Upper lobe of left lung (tissue), 6 donors: ENCODE measurements around the gene SUSD5. TPM values are rescaled to one million over a fixed set of nuclear protein-coding genes. Genes with fewer than 3 reads are reported as not detected.
A peak's percentile ranks its signal among the peaks of the same experiment; 100 is the strongest.
"Not testable (repeated sequence)": the region's sequence is repeated elsewhere in the genome, so short reads cannot be mapped to it uniquely, and the experiment has no call there.

ENCODE experiments used
- ATAC-seq, 2 donors: fragments of 200-7000 bp; cut with Tn5 transposase; one replicate each; pipeline ENCODE4 v1.9.1; 2022; ENCODE audit warnings: mild to moderate bottlenecking in 2 of 2, moderate library complexity in 2 of 2; ENCODE audit not compliant: low FRiP score in 2 of 2
- DNase-seq, 2 donors: peaks; one replicate each; pipeline ENCODE4 v3.0.0-alpha.2; 2019 to 2020
- H3K27ac ChIP-seq, 4 donors: fragments of 200-600 bp; sonication (generic); one replicate each; pipeline ENCODE4 v1.5.1; 2016 to 2019
- H3K27me3 ChIP-seq, 4 donors: fragments of 200-600 bp; sonication (generic); one replicate each; pipeline ENCODE4 v1.5.1; 2017 to 2019
- H3K36me3 ChIP-seq, 4 donors: fragments of 200-600 bp; sonication (generic); one replicate each; pipeline ENCODE4 v1.5.1; 2016 to 2019
- H3K4me1 ChIP-seq, 4 donors: fragments of 200-600 bp; sonication (generic); one replicate each; pipeline ENCODE4 v1.5.1; 2018 to 2019
- H3K4me3 ChIP-seq, 4 donors: fragments of 200-600 bp; sonication (generic); one replicate each; pipeline ENCODE4 v1.5.1; 2017 to 2019; ENCODE audit warnings: mild to moderate bottlenecking in 2 of 4, moderate library complexity in 1 of 4
- H3K9me3 ChIP-seq, 4 donors: fragments of 200-600 bp; sonication (generic); one replicate each; pipeline ENCODE4 v1.5.1; 2018 to 2019
- EP300 ChIP-seq, 4 donors: sonication (generic); formaldehyde crosslinking; IDR thresholded peaks; one replicate each; pipeline ENCODE4 v1.5.1; 2017; ENCODE audit warnings: antibody characterized with exemption in 4 of 4, control low read depth in 2 of 4
- POLR2A ChIP-seq, 4 donors: fragments of 450-650 bp; IDR thresholded peaks; one replicate each; pipeline ENCODE4 v1.5.1; 2016 to 2017; ENCODE audit warnings: antibody characterized with exemption in 4 of 4, mild to moderate bottlenecking in 2 of 4
- POLR2AphosphoS5 ChIP-seq, 2 donors: sonication (generic); formaldehyde crosslinking; IDR thresholded peaks; one replicate each; pipeline ENCODE4 v1.5.1; 2017; ENCODE audit warnings: antibody characterized with exemption in 2 of 2
- WGBS, 2 donors: methylation state at CpG; one replicate each; pipeline ENCODE4 v1.1.5; 2017 to 2018; 5-methylcytosine and 5-hydroxymethylcytosine counted together
- total RNA-seq, 6 donors: library from RNA; depleted of rRNA in 4 of 6; stranded (reverse); fragments of >200 nt in 4 of 6; gene quantifications; one replicate each; pipeline versions ENCODE4 v1.1.0 to v1.2.1, GENCODE V29; 2016 to 2021
- TF ChIP-seq, protein P1 (sequence below), 6 experiments: fragments of 450-650 bp in 4 of 6; fragments of 200-600 bp in 2 of 6; sonication (generic) in 2 of 6; IDR thresholded peaks; one replicate each; pipeline ENCODE4 v1.5.1; 2016 to 2019; ENCODE audit warnings: antibody characterized with exemption in 6 of 6
- donor health status: DM: no; HTN: no; CAD: no; lungs with moderate emphysema.
- donor health status: DM: no; HTN: yes; CAD: no; lungs with severe emphysema.

Gene SUSD5
- total RNA-seq, 6 donors from 2014 or later, result 0.20 to 1.1 (median 0.96) TPM; not detected in 2

DNA sequence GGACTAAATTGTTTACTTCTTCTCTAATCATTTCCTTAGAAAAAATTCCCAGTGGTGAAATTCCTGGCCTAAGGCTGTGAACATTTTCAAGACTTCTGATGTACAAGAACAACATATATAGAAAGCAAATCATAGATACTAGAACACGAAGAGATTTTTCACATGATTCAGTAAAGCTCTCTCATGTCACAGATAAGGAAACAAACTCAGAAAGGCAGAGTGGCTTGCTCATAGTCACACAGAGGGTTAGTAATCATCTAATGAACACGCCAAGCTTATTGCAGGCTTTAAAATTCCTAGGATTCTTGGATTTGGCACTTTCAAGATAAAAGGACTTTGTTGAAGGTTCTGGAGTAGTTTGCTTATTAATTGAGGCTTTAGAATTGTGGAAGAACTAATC is 78.6 kb downstream of the SUSD5 start:
- Histone ChIP-seq H3K4me3 (no peak overlapping the region), H3K4me1 (no peaks in the 10 kb centered on the region), H3K36me3 (peaks cover 7 to 58% (median 25%) of the 10 kb centered on the region in 4 donors), H3K27ac (no peak overlapping the region), H3K27me3 (no peaks in the 10 kb centered on the region), H3K9me3 (no peaks in the 10 kb centered on the region)
- no peak for ATAC-seq
- TF ChIP-seq POLR2AphosphoS5 (IDR thresholded peaks at IDR 0.05) (no peak), POLR2A (IDR thresholded peaks at IDR 0.05) (no peak), EP300 (IDR thresholded peaks at IDR 0.05) (no peak)
- TF ChIP-seq, protein P1, sequence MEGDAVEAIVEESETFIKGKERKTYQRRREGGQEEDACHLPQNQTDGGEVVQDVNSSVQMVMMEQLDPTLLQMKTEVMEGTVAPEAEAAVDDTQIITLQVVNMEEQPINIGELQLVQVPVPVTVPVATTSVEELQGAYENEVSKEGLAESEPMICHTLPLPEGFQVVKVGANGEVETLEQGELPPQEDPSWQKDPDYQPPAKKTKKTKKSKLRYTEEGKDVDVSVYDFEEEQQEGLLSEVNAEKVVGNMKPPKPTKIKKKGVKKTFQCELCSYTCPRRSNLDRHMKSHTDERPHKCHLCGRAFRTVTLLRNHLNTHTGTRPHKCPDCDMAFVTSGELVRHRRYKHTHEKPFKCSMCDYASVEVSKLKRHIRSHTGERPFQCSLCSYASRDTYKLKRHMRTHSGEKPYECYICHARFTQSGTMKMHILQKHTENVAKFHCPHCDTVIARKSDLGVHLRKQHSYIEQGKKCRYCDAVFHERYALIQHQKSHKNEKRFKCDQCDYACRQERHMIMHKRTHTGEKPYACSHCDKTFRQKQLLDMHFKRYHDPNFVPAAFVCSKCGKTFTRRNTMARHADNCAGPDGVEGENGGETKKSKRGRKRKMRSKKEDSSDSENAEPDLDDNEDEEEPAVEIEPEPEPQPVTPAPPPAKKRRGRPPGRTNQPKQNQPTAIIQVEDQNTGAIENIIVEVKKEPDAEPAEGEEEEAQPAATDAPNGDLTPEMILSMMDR (IDR thresholded peaks at IDR 0.05), result no peak
- 61 to 68% methylated on average over 2 of the region's 2 CpGs for WGBS, 2 donors
- no peak for DNase-seq

DNA sequence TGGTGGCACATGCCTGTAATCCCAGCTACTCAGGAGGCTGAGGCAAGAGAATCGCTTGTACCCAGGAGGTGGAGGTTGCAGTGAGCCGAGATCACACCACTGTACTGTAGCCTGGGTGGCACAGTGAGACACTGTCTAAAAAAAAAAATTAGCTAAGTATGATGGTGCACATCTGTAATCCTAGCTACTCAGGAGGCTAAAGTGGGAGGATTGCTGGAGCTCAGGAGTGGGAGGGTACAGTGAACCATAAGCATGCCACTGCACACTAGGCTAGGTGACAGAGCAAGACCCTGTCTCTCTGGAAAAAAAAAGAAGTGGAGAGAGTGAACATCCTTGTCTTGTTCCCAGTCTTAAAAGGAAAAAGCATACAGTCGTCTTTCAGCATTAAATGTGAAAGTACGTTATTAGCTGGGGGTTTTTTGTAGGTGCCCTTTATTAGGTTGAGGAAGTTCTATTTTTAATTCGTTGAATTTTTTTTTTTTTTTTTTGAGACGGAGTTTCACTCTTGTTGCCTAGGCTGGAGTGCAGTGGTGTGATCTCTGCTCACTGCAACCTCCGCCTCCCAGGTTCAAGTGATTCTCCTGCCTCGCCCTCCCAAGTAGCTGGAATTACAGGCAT is 79.5 kb downstream of the SUSD5 start:
- peaks cover 12 to 64% (median 32%) of the 10 kb centered on the region in 4 donors for H3K36me3 ChIP-seq
- H3K27ac ChIP-seq, H3K4me3 ChIP-seq, ATAC-seq, H3K4me1 ChIP-seq, H3K27me3 ChIP-seq, H3K9me3 ChIP-seq, DNase-seq: not testable (repeated sequence)
- 85 to 88% methylated on average over 8 of the region's 8 CpGs for WGBS, 2 donors

DNA sequence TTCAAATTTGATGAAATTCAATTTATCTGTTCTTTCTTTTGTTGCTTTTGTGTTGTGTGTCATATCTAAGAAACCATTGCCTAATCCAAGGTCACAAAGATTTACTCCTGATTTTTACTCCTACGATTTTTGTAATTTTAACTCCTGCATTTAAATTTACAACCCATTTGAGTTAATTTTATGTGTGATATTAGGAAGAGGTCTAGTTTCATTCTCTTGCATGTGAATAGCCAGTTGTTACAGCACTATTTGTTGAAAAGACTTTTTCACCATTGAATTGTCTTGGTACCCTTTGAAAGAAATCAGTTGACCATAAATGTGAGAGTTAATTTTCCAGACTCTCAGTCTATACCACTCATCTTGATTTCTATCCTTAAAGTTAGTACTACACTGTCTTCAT is 80.9 kb downstream of the SUSD5 start:
- 93 to 94% methylated on average over 1 of the region's 1 CpG for WGBS, 2 donors
- no peak overlapping the region for H3K27ac ChIP-seq
- no peaks in the 10 kb centered on the region for H3K9me3 ChIP-seq
- no peak for TF ChIP-seq EP300 (IDR thresholded peaks at IDR 0.05)
- TF ChIP-seq POLR2AphosphoS5 (IDR thresholded peaks at IDR 0.05), result no peak
- no peak for TF ChIP-seq POLR2A (IDR thresholded peaks at IDR 0.05)
- TF ChIP-seq, protein P1 (IDR thresholded peaks at IDR 0.05), result no peak
- peaks cover 12 to 70% (median 39%) of the 10 kb centered on the region in 4 donors for H3K36me3 ChIP-seq
- no peaks in the 10 kb centered on the region for H3K27me3 ChIP-seq
- DNase-seq (no peak), ATAC-seq (no peak)
- H3K4me1 ChIP-seq, result no peaks in the 10 kb centered on the region
- H3K4me3 ChIP-seq, result no peak overlapping the region

DNA sequence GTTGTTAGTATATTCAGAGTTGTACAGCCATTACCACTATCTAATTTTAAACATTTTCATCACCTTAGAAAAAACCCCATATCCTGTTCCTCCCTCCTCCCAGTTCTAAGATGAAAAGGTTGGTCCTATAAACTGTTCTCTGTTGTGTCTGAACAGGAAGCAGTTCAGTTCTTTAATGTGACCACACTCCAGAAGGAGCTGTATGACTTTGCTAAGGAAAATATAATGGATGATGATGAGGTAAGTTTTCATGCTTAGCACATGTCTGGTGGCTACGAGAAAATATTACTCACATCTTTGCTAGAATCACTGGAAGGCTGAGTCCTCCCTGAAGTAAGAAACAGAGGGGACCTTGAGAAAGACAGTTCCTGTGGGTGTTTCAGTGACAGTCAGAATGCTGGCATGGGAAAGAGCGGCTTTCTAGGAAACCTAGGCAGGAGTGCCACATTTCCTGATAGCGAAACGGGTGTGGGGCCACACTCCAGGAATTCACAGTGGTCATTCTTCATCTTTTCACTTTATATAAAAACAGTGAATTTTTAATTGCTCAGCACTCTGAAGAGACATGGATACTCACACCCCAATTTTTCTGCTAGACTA is 84.5 kb downstream of the SUSD5 start:
- Histone ChIP-seq H3K4me1 (peaks cover 0 to 6% (median 0%) of the 10 kb centered on the region in 4 donors), H3K4me3 (no peak overlapping the region), H3K27me3 (no peaks in the 10 kb centered on the region), H3K9me3 (no peaks in the 10 kb centered on the region), H3K27ac (no peak overlapping the region), H3K36me3 (peaks cover 22 to 76% (median 38%) of the 10 kb centered on the region in 4 donors)
- 56 to 67% methylated on average over 4 of the region's 4 CpGs for WGBS, 2 donors
- TF ChIP-seq, protein P1 (IDR thresholded peaks at IDR 0.05), result no peak
- TF ChIP-seq POLR2AphosphoS5 (IDR thresholded peaks at IDR 0.05) (no peak), EP300 (IDR thresholded peaks at IDR 0.05) (no peak), POLR2A (IDR thresholded peaks at IDR 0.05) (no peak)
- DNase-seq (no peak), ATAC-seq (no peak)

DNA sequence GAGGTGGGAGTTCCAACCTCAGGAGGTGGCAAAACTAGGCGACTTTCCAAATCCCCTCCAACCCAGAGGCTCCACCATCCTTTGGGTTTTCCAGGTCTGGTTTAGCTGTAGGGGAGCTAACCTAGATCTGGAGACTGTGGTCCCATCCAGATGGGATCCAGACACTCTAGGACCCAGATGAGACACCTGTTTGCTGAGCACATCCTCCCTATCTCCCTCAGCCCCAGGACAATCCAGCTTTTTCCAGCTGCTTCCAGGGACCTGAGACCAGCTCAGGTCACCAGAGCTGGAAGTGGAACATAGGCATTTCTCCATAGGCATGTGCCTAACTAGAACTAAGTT is 86.6 kb downstream of the SUSD5 start:
- Histone ChIP-seq H3K9me3 (no peaks in the 10 kb centered on the region), H3K27me3 (no peaks in the 10 kb centered on the region), H3K36me3 (peaks cover 25 to 76% (median 42%) of the 10 kb centered on the region in 4 donors), H3K27ac (no peak overlapping the region), H3K4me3 (no peak overlapping the region), H3K4me1 (peaks cover 0 to 6% (median 0%) of the 10 kb centered on the region in 4 donors)
- ATAC-seq (peak; percentile 19 to 30), DNase-seq (no peak)
- TF ChIP-seq EP300 (IDR thresholded peaks at IDR 0.05), result no peak
- no peak for TF ChIP-seq POLR2A (IDR thresholded peaks at IDR 0.05)
- no peak for TF ChIP-seq POLR2AphosphoS5 (IDR thresholded peaks at IDR 0.05)
- WGBS, 2 donors, result 100% methylated on average over 1 of the region's 1 CpG
